Measurements from ENCODE around the gene PLXNA2.

PLXNA2 gene

GRCh38 chr1:208207388-208208131, 36.6 kb downstream of the PLXNA2 start:
- DNase-seq (ENCODE audit: low read depth in 1 of 2, low spot score in 1 of 2): no peak

DNA sequence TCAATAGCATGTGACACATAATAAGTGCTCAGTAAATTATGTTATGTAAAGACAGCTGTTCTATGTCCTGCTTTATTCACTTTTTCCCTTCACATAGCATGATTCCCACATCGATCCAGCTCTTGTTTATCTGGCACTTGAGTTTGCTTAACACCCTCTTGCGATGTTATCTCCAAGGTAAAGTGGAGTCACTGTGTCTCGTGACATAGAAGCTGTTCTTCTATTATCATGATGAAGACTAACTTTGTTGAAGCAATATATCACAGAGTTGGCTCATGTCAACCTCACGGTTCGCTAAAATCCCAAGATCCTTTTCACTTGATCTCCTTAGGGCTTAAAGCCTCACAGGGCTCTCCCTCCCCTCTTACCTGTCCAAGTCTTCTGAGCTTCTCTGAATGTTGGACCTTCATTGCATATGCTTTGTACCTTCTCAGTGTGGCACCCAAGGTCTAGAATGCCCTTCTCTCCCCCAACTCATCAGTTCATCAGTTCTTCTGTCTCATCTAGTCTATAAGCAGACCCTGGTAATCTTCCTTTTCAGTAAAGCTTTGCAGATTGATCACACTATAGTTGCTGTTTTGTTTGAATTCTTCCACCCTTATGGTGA, 38.0 kb downstream of the PLXNA2 start:
- no peak for DNase-seq (ENCODE audit: low read depth in 1 of 2, low spot score in 1 of 2)

DNA sequence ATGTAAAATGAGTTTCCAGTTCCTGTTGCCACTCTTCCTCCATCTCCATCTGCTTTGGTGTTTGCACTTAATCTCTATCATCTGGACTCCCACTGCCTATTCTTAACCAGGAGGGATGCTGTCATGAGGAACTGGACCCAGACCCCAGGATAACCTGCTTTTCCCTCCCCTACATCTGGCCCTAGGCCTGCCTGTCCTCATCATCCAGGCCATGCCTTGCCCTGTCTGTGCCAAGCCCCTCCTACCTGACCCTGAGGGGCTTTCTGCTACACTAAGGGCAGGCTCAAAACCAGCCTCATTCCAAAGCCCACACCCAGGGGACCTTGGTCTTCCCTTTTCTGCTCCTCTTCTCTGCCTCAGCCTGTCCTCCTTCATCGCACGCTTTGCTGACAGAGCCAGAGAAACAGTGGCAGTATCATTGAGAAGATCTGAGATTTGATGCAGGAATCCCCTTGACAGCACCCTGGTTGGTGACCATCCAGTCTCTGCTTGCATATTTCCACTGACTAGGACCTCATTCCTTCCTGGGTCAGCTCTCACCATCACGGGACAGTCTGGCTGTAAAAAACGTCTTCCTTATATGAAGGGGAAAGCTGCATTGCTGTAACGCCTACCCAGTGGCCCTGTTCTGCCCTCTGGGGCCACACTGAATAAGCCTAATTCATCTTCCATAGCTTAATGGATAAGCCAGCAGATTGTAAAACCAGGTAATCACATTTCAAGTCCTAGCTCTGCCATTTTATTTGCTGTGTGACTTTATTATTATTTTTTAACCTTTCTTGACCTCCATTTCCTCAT, 38.8 kb downstream of the PLXNA2 start:
- no peak for DNase-seq (ENCODE audit: low read depth in 1 of 2, low spot score in 1 of 2)

GRCh38 chr1:208204779-208205178, 39.4 kb downstream of the PLXNA2 start:
- no peak for DNase-seq (ENCODE audit: low read depth in 1 of 2, low spot score in 1 of 2)

GRCh38 chr1:208203848-208204609, 40.2 kb downstream of the PLXNA2 start:
- DNase-seq (ENCODE audit: low read depth in 1 of 2, low spot score in 1 of 2): no peak

DNA sequence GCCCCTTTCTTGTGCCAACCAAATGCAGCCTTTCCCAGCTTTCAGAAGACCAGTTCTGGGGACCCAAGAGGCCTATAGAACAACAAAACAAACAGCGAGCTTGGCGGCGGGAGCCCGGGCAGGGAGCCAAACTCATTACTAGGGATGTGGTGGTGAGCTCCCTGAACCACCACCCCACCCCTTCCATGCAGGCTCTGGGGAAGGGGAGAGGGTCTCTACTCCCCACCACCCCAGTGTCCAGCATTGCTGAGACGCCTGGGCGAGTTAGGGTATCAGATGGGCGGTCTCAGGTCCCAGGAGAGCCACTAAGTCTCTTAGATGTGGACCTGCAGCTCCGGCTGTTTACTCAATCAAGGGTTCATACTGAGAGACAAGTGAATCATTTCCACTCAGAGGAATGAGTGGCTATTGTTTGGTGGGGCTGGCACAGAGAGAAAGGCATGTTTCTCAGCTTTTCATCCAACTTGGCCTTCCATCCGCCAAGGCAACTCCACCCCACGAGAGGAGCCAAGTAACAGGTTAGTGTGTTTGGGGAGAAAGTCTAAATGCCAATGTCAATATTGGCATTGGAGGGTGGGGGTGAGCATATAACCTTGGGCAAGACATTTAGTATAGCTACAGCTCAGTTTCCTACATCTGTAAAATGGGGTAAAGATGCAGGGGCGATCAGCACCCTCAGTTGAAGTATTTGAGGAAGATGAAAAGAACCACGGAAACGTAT, 40.9 kb downstream of the PLXNA2 start:
- no peak for DNase-seq (ENCODE audit: low read depth in 1 of 2, low spot score in 1 of 2)

- no peak for DNase-seq (ENCODE audit: low read depth in 1 of 2, low spot score in 1 of 2)
Measured at GRCh38 chr1:208202333-208202995, 41.7 kb downstream of the PLXNA2 start.

DNA sequence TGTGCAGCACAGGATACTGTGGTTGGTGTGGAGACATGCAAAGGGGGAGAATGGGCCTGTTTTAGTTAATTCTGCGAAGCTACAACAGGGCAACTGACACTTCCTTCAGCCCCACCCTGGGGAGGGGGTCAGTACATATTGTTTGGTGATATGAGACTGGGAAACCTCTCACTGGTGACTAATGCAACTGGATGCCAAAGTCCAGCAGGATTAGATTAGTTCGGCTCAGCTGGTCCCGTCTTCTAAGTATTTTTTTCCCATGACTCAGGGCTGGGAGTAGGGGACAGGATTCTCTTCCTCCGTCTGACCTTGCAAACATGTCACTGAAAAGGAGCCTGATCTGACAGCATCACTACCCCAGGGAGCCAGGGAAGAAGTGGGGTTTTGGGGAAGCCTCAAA, 43.0 kb downstream of the PLXNA2 start:
- DNase-seq (ENCODE audit: low read depth in 1 of 2, low spot score in 1 of 2): no peak

GRCh38 chr1:208200116-208200515, 44.1 kb downstream of the PLXNA2 start:
- DNase-seq (ENCODE audit: low read depth in 1 of 2, low spot score in 1 of 2): no peak

DNA sequence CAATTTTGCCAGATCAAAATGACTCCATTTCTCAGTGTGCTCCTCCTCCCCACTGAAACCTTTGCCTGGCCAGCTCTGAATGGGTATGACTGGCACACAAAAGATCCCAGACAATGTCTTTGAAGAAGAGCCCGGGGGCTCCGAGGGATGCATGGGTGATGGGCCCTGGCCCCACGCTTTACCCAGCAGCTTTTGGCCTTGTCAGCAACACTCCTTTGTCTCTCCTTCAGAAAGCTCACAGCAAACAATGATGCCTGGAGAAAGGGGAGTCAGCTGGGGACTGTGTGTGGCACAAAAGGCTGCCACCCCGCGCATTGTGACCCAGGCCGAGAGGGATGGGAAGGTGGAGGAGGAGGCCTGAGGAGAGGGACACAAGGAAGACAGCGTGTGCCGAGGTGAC, 45.9 kb downstream of the PLXNA2 start:
- DNase-seq (ENCODE audit: low read depth in 1 of 2, low spot score in 1 of 2): no peak

- no peak for DNase-seq (ENCODE audit: low read depth in 1 of 2, low spot score in 1 of 2)
Measured at GRCh38 chr1:208194944-208195343, 49.2 kb downstream of the PLXNA2 start.

DNA sequence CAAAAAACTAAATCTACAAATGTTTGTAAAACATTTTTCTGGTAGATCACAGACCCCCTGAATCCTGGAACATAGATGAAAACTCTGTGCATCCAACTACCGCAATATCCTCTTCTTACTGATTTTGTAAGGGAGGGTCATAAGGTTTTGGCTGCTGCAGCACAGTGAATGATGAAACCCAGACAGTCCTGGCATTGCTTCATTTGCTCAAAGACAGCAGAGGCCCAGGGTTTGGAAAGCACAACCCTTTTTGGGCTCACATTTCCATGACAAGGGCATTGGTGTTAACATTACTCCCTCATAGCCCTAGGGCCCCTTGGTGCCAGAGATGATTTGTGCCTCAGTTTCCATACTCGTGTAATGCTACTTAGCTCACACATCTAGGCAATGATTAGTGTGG, 51.2 kb downstream of the PLXNA2 start:
- DNase-seq (ENCODE audit: low read depth in 1 of 2, low spot score in 1 of 2): no peak

DNA sequence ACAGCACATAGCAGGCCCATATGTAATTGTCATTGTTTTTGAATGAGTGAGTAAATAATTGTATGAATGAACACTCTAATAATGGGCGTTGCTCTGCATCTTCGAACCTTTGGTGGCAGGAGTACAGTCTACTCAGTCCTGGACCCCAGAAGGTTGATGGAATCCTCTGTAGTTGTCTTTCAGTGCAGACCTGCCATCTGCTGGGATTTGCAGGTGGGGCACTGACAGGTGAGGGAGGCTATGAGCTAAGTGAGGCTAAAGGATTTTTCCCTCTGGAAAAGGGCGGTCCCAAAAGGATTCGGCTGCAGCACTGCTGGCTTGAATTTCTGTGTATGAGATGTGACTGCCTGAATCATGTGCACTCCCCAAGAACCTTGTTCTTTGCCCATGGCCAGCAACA, 53.4 kb downstream of the PLXNA2 start:
- no peak for DNase-seq (ENCODE audit: low read depth in 1 of 2, low spot score in 1 of 2)

DNA sequence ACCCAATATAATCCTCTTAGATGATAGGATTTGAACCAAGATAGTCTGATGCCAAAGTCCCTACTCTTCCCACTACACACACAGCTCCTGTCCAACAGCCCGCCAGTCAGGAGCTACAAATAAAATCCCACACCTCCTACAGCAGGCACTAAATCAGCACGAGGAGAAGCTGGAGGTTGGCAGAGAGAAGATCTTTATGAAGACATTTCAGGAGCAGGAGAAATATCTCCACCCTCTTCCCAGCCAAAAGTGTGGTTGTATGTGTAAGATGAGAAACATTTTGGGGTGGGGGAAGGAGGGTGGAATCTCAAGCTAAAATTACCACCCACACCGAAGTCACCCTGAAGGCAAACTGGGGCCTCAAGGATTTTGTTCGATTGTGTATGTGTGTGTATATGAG, 54.5 kb downstream of the PLXNA2 start:
- no peak for DNase-seq (ENCODE audit: low read depth in 1 of 2, low spot score in 1 of 2)

DNA sequence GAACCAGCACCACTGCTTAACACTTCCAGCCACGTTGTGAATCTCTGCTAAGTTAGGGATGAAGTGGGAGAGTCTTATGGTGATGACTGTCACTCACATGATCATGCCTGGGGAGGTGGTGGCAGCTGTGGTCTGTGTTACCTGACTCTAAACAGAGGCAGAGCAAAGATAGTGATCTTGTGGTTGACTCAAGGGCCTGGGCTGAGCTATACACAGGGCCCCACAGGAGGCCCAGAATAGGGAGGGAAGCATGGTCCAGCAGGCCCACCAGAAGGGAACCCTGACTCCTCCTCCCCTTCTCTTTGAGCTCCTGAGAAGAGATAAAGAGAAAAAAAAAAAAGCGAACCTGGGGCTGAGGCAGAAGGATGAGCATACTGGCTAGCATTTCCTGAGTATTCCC, 55.0 kb downstream of the PLXNA2 start:
- no peak for DNase-seq (ENCODE audit: low read depth in 1 of 2, low spot score in 1 of 2)

GRCh38 chr1:208188607-208189006, 55.6 kb downstream of the PLXNA2 start:
- no peak for DNase-seq (ENCODE audit: low read depth in 1 of 2, low spot score in 1 of 2)

DNA sequence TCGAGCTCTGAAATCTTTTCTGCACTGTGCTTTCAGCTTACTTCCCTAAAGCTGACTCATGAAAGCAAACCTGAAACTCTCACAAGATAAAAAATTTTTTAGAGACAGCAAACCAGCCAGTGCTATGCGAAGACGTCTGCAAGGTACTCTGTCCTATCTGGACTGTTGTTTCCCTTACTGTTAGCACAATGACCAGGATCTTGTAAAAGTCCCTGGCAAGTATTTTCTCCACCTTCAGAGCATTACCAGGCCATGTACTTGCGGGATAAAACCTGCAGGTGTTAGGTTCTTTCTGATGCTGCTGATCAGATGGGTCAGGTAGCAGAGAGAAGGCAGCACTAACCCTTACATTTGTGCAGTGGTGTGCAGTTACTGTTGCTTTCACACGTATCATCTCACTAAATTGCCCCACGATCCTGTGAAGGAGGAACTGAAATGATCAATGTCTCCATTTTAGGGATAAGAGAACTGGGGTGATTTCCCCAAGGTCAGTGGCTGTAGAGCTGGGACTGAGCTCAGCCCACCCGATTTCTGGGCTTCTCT, 56.6 kb downstream of the PLXNA2 start:
- DNase-seq (ENCODE audit: low read depth in 1 of 2, low spot score in 1 of 2): no peak

DNA sequence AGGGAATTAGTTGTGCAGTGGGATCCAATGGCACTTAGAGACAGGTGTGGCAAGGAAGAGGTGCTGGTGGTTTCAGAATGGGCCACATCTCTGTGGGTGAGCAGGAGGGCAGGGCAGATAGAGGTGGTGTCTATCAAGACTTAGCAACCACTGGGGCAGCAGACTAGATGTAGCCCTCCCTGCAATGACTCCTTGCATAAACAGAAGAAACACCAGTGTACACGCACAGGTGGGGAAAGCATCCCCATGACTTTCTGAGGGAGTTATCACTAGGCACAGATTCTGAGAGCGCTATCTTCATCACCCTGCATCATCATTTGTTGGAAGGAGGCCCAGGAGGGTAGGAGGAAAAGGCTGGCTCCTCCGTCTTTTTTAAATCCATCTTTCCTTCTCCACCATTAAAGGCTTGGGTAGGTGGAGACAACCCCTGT, 58.4 kb downstream of the PLXNA2 start:
- no peak for DNase-seq (ENCODE audit: low read depth in 1 of 2, low spot score in 1 of 2)

GRCh38 chr1:208184966-208185654, 59.1 kb downstream of the PLXNA2 start:
- DNase-seq (ENCODE audit: low read depth in 1 of 2, low spot score in 1 of 2): no peak

All from activated T-helper 1 cell treated with anti-CD3 and anti-CD28 coated beads, Interleukin-2, amount 50 U/mL, for 16 hours (primary cell).